22Rv1 (cell line): ENCODE results near the gene SYNE4.

ENCODE experiments used
- CTCF ChIP-seq: fragments of 450-650 bp; IDR thresholded peaks from 2 replicates; pipeline ENCODE4 v1.5.1; 2017; ENCODE audit warnings: mild to moderate bottlenecking
- ZFX ChIP-seq: fragments of 450-650 bp; IDR thresholded peaks from 2 replicates; pipeline ENCODE4 v1.6.1; 2017; ENCODE audit warnings: antibody characterized with exemption, borderline replicate concordance

GRCh38 chr19:36026091-36026876, 17.7 kb upstream of the SYNE4 start:
- TF ChIP-seq CTCF (no peak), ZFX (no peak)
